HepG2 (cell line): ENCODE data around the gene PIEZO2. TPM values are rescaled to one million over a fixed set of nuclear protein-coding genes. Genes with fewer than 3 reads are reported as not detected.

Source experiments
- ATAC-seq: fragments of 200-7000 bp; cut with Tn5 transposase; 3 replicates; pipeline ENCODE4 v1.9.1; 2020; ENCODE audit warnings: mild to moderate bottlenecking, moderate library complexity
- BruUV-seq: library from RNA; stranded (reverse); fragments of 400-500 nt; replicated peaks from 2 replicates; lab custom pipeline; 2021; lab: Mats Ljungman, UMichigan
- CTCF ChIA-PET: fragments of 300-600 bp; formaldehyde crosslinking; extraction: SDS; loops from one replicate; lab custom pipeline; 2021; ENCODE audit warnings: low total read pairs, inconsistent platforms, low intra/inter-chr PET ratio; lab: Yijun Ruan, JAX
- POLR2A ChIA-PET: fragments of 350-600 bp; sonication (Branson Sonifier 250); formaldehyde crosslinking; loops from one replicate; lab custom pipeline; 2020; ENCODE audit warnings: antibody characterized with exemption, inconsistent platforms; lab: Yijun Ruan, JAX
- DNase-seq: peaks from one replicate; pipeline ENCODE4 v3.0.0-alpha.2; 2015; ENCODE audit warnings: low spot score
- FAIRE-seq: peaks from 3 replicates; lab custom pipeline; 2011; peaks lifted over from hg19 to GRCh38; lab: Jason Lieb, UNC
- H2AFZ ChIP-seq: one replicate; pipeline ENCODE4 v1.6.1; 2011; ENCODE audit warnings: low read length, inconsistent platforms
- H3K27ac ChIP-seq: fragments of 300-600 bp; 3 replicates; pipeline ENCODE4 v1.8.0; 2011; ENCODE audit warnings: mixed run types, mild to moderate bottlenecking, mixed read lengths, low read length, inconsistent platforms; ENCODE audit not compliant: insufficient read depth; ENCODE audit errors: extremely low read length
- H3K27me3 ChIP-seq, 2 experiments: fragments of 200-600 bp in 1 of 2; 2 replicates in 1 of 2; 3 replicates in 1 of 2; pipeline versions ENCODE4 v1.6.0 to v1.8.0; 2011; ENCODE audit warnings: low read length in 2 of 2, mild to moderate bottlenecking in 2 of 2, moderate library complexity in 2 of 2, inconsistent platforms in 1 of 2; ENCODE audit not compliant: insufficient read depth in 2 of 2, control insufficient read depth in 1 of 2
- H3K36me3 ChIP-seq, 2 experiments: fragments of 200-600 bp in 1 of 2; replicated peaks in 1 of 2; 2 replicates in 1 of 2; 3 replicates in 1 of 2; pipeline versions ENCODE4 v1.5.1 to v1.8.0; 2011; ENCODE audit warnings: low read length in 2 of 2, inconsistent platforms in 1 of 2; ENCODE audit not compliant: insufficient read depth in 2 of 2, control insufficient read depth in 1 of 2
- H3K4me1 ChIP-seq: 2 replicates; pipeline ENCODE4 v1.5.1; 2012; ENCODE audit warnings: low read length, inconsistent platforms; ENCODE audit not compliant: insufficient read depth
- H3K4me2 ChIP-seq: 2 replicates; pipeline ENCODE4 v1.6.0; 2011; ENCODE audit warnings: low read depth, low read length, inconsistent platforms
- H3K4me3 ChIP-seq, 3 experiments: fragments of 200-600 bp in 1 of 3; sonication (generic), shearing (Covaris generic) in 1 of 3; replicated peaks in 1 of 3; 2 replicates each; pipeline ENCODE4 v1.5.1; 2011 to 2016; ENCODE audit warnings: low read length in 3 of 3, inconsistent platforms in 2 of 3, low read depth in 2 of 3, mild to moderate bottlenecking in 2 of 3, control low read depth in 1 of 3, mixed read lengths in 1 of 3; ENCODE audit not compliant: insufficient read depth in 1 of 3
- H3K79me2 ChIP-seq: one replicate; pipeline ENCODE4 v1.6.1; 2011; ENCODE audit warnings: low read length, inconsistent platforms; ENCODE audit not compliant: insufficient read depth
- H3K9ac ChIP-seq: 2 replicates; pipeline ENCODE4 v1.6.0; 2011; ENCODE audit warnings: mild to moderate bottlenecking, low read depth, low read length, inconsistent platforms; ENCODE audit not compliant: insufficient read depth
- H3K9me3 ChIP-seq: 2 replicates; pipeline ENCODE4 v1.5.1; 2012; ENCODE audit warnings: mild to moderate bottlenecking, low read length
- H4K20me1 ChIP-seq: 2 replicates; pipeline ENCODE4 v1.6.0; 2011; ENCODE audit warnings: inconsistent platforms, mild to moderate bottlenecking, low read length, moderate library complexity; ENCODE audit not compliant: insufficient read depth
- ARID3A ChIP-seq: IDR thresholded peaks from 2 replicates; pipeline ENCODE4 v1.6.1; 2012; ENCODE audit warnings: low read depth, low read length, improper control_type of control experiment
- ARNT2 ChIP-seq: sonication (generic); formaldehyde crosslinking; IDR thresholded peaks from 2 replicates; pipeline ENCODE4 v1.8.0; 2022; ENCODE audit warnings: mild to moderate bottlenecking, low read depth, missing genetic modification reagents, moderate library complexity
- CCDC6 ChIP-seq: sonication (generic); formaldehyde crosslinking; IDR thresholded peaks from 2 replicates; pipeline ENCODE4 v1.8.1; 2022; ENCODE audit warnings: mild to moderate bottlenecking, missing genetic modification reagents, moderate library complexity
- E2F1 ChIP-seq: sonication (generic); formaldehyde crosslinking; IDR thresholded peaks from 2 replicates; pipeline ENCODE4 v1.5.0; 2020; ENCODE audit warnings: missing genetic modification reagents
- EZH2 ChIP-seq: conservative IDR thresholded peaks from 2 replicates; pipeline ENCODE4 v1.6.1; 2012; ENCODE audit warnings: mild to moderate bottlenecking, low read depth, low read length, moderate library complexity
- HBP1 ChIP-seq: IDR thresholded peaks from 2 replicates; pipeline ENCODE4 v1.6.1; 2016; ENCODE audit warnings: low read depth, control low read depth
- IRF1 ChIP-seq: sonication (generic); formaldehyde crosslinking; IDR thresholded peaks from 2 replicates; pipeline ENCODE4 v1.4.0; 2020; ENCODE audit warnings: low read depth, mild to moderate bottlenecking, missing genetic modification reagents
- MLX ChIP-seq: IDR thresholded peaks from 2 replicates; pipeline ENCODE4 v1.6.1; 2016
- NAIF1 ChIP-seq: sonication (generic); formaldehyde crosslinking; IDR thresholded peaks from 2 replicates; pipeline ENCODE4 v1.5.0; 2020; ENCODE audit warnings: mild to moderate bottlenecking, missing genetic modification reagents, borderline replicate concordance
- NFE2L2 ChIP-seq: fragments of 150-350 bp; IDR thresholded peaks from 2 replicates; pipeline ENCODE4 v1.6.1; 2014; ENCODE audit warnings: low read length
- PRMT3 ChIP-seq: sonication (generic); formaldehyde crosslinking; IDR thresholded peaks from 2 replicates; pipeline ENCODE4 v1.8.1; 2022; ENCODE audit warnings: low read depth, mild to moderate bottlenecking, moderate library complexity, missing genetic modification reagents, borderline replicate concordance
- SALL2 ChIP-seq: sonication (generic); formaldehyde crosslinking; IDR thresholded peaks from 2 replicates; pipeline ENCODE4 v1.8.1; 2023; ENCODE audit warnings: mild to moderate bottlenecking, missing genetic modification reagents, inconsistent platforms
- XRCC5 ChIP-seq: fragments of 200-400 bp; formaldehyde crosslinking; optimal IDR thresholded peaks from 2 replicates; pipeline ENCODE3; 2017; ENCODE audit warnings: mild to moderate bottlenecking, low read length
- ZNF3 ChIP-seq: IDR thresholded peaks from 2 replicates; pipeline ENCODE4 v1.7.0; 2017; ENCODE audit warnings: inconsistent platforms
- ZNF362 ChIP-seq: sonication (generic); formaldehyde crosslinking; IDR thresholded peaks from 2 replicates; pipeline ENCODE4 v1.4.0; 2020; ENCODE audit warnings: missing genetic modification reagents, mild to moderate bottlenecking, borderline replicate concordance
- ZNF496 ChIP-seq: sonication (generic); formaldehyde crosslinking; IDR thresholded peaks from 2 replicates; pipeline ENCODE4 v1.8.1; 2023; ENCODE audit warnings: mild to moderate bottlenecking, moderate library complexity, missing genetic modification reagents; ENCODE audit not compliant: insufficient replicate concordance
- ZNF552 ChIP-seq: sonication (generic); formaldehyde crosslinking; IDR thresholded peaks from 2 replicates; pipeline ENCODE4 v1.9.0; 2022; ENCODE audit warnings: missing genetic modification reagents, mild to moderate bottlenecking, borderline replicate concordance
- ZNF709 ChIP-seq: sonication (generic); formaldehyde crosslinking; IDR thresholded peaks from 2 replicates; pipeline ENCODE4 v1.5.0; 2020; ENCODE audit warnings: mild to moderate bottlenecking, missing genetic modification reagents
- ZNF761 ChIP-seq: sonication (generic); formaldehyde crosslinking; conservative IDR thresholded peaks from 2 replicates; pipeline ENCODE4 v1.4.0; 2020; ENCODE audit warnings: mild to moderate bottlenecking, missing genetic modification reagents
- WGBS: methylation state at CpG from one replicate; pipeline ENCODE4 v1.1.6; 2017; ENCODE audit warnings: low lambda C conversion rate; 5-methylcytosine and 5-hydroxymethylcytosine counted together
- in situ Hi-C: cut with HindIII; loops from 2 replicates; pipeline ENCODE4 v1.10.0; 2017; ENCODE audit warnings: low pct_unique_long_range_greater_than_20kb; ENCODE audit not compliant: extremely low pct_ligation_motif_present
- intact Hi-C: fragments of 100-400 bp; cut with micrococcal nuclease; formaldehyde crosslinking; loops from one replicate; pipeline ENCODE4 v1.10.0; 2022; ENCODE audit not compliant: unreplicated experiment
- polyA plus RNA-seq, 8 experiments: library from polyadenylated mRNA; depleted of rRNA in 3 of 8; stranded (reverse) in 7 of 8; unstranded in 1 of 8; fragments of >200 nt; fragmentation: Illumina TruSeq in 4 of 8; extraction: Trizol in 4 of 8; gene quantifications; 2 replicates each; pipeline versions ENCODE4 v1.2.1 to v1.2.3, GENCODE V29; 2011 to 2016; ENCODE audit warnings: low read depth in 4 of 8, missing spikeins in 1 of 8, mixed read lengths in 1 of 8; ENCODE audit not compliant: insufficient read depth in 1 of 8
- total RNA-seq, 5 experiments: library from RNA; depleted of rRNA; stranded (reverse); fragments of >200 nt; fragmentation: Illumina TruSeq; extraction: Trizol; gene quantifications; 2 replicates each; pipeline ENCODE4 v1.2.3, GENCODE V29; 2016; ENCODE audit warnings: low read depth in 1 of 5

The PIEZO2 gene
- total and polyA plus RNA-seq, 2 of the 13 experiments (the other 11 are each of a cell fraction or from before 2014, with no cell fraction given) = 15.2 to 27.2 TPM

- intact Hi-C loops (no loop called here), in situ Hi-C loops (loop anchor here (10.0 kb wide), 1 partner anchor 67 kb away; no protein-coding TSS in a partner anchor)
- POLR2A ChIA-PET = no interaction called here
- 79% methylated on average over 5 of the region's 5 CpGs for WGBS
- Histone ChIP-seq H3K9ac (no peak overlapping the region), H3K4me1 (peaks cover 31% of the 10 kb centered on the region), H3K9me3 (peaks cover 8% of the 10 kb centered on the region), H3K79me2 (no peaks in the 10 kb centered on the region), H4K20me1 (no peaks in the 10 kb centered on the region), H3K27ac (no peak overlapping the region), H3K27me3 (no peaks in the 10 kb centered on the region), H3K4me2 (no peak overlapping the region), H3K4me3 (no peak overlapping the region), H3K36me3 (no peaks in the 10 kb centered on the region; a peak in 1 of 5 replicates), H2AFZ (no peak overlapping the region)
- ATAC-seq = no peak
- CTCF ChIA-PET = no interaction called here
- FAIRE-seq = no peak
- no peak for TF ChIP-seq IRF1 (CRISPR knock-in tag)
- TF ChIP-seq PRMT3 (CRISPR knock-in tag) = no peak
- TF ChIP-seq SALL2 = no peak
- TF ChIP-seq NAIF1 (CRISPR knock-in tag) = no peak
- TF ChIP-seq NFE2L2 = no peak
- no peak for TF ChIP-seq HBP1 (CRISPR knock-in tag)
- TF ChIP-seq E2F1 (CRISPR knock-in tag) = no peak
- TF ChIP-seq ZNF496 (CRISPR knock-in tag) = no peak
- no peak for TF ChIP-seq ARID3A
- TF ChIP-seq ZNF362 (CRISPR knock-in tag) = no peak
- TF ChIP-seq ZNF3 (CRISPR knock-in tag) = no peak
- TF ChIP-seq ZNF761 (CRISPR knock-in tag) = no peak
- no peak for TF ChIP-seq XRCC5
- TF ChIP-seq CCDC6 (CRISPR knock-in tag) = no peak
- no peak for TF ChIP-seq ARNT2 (CRISPR knock-in tag)
- no peak for TF ChIP-seq MLX (CRISPR knock-in tag)
- no peak for TF ChIP-seq ZNF552 (CRISPR knock-in tag)
- no peak for TF ChIP-seq ZNF709 (CRISPR knock-in tag)
- TF ChIP-seq EZH2 = no peak
- DNase-seq = no peak
- BruUV-seq = no TSS peak
These were observed 101.6 kb downstream of the PIEZO2 start for GRCh38 chr18:11047817-11048216.
